ENCODE data around the gene ZNF322.

The ZNF322 gene

DNA sequence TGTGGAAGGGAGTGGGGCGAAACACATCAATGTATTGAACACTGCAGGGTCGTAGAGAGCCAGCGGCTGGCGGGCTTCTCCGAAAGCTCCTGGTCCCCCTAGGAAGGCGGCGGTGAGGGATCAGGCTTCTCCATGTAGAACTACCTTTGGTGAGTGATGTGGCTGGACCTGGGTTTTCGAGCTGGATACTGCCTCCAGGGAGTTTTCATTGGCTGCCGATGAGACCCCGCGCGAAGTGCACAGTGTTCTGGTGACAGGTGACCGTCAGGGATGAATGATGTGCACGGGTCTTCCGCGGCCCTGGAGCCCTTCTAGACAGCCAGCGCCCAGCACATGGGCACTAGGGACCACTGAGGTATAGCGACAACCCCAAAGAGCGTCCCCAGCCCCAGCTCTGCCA is 46.3 kb downstream of the ZNF322 start:
- DNase-seq = no peak

DNA sequence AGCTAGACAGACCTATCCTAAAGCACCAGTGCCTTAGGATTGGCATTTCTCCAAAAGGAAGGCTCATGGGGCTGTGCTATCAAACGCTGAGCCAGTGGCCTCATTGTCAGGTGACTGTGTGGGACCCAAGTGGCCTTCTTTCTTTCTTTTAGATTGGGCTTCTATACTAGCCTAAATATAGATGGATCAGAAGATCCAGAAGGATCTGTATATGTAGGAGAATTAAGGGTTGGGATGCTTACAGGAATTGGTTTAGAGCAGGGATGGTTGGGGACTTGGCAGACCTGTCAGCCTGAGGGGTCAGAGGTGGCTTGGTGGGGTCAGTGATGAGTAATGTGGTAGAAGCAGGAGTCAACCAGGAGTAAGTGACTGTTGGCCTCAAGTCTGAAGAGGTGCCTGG is 47.9 kb downstream of the ZNF322 start:
- peak; percentile 32 for DNase-seq

DNA sequence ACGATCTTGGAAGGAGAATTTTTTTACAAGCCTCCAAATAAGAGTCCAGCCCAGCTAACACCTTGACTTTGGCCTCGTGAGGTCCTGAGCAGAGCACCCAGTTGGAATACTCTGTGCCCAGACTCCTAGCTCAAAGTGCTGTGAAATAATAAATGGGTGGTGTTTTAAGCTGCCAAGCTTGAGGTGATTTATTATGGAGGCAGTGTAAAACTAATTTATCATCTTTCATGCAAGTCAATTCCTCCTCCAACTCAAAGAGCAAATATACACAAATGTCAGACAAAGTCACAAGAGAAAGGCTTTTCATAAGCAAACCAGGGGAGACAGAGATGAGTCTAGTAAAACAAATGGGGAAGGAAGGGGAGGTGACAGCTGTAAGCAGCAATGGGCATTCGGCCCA is 50.1 kb downstream of the ZNF322 start:
- DNase-seq = no peak

DNA sequence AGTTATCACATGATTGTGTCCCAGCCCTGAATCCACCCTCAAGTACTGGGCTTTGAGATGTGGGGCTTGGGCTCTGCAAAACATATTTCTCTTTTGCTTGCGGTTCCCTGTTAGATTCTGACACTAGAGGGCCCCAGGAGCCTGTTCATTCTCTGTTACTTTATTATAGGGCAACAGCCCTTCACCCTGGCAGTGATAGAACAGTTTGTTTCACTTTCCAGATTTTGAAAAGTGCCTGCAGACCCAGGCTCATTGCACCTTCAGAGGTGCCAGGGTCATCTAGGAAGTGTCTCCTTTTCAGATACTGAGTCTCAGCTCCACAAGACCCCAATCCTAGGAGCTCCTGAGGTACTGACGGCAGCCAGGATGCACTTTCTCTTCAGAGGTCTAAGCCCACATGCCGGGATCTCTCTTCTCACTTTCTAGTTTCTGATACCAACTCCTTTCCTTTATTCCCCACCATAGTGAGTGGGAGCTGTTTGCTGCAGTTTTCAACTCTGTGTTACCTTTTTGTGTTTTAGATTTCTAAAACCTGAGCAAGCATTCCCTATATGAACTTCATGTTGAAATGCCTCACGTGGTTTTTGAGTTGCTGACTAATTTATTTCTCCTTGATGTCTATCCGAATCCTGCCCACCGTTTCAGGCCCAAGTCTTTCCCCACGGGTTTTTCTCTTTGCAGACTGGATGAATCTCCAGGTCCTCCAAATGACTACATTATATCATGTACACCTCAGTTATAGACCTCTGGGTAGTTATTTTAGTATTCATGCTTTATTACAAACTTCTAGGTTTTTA is 51.9 kb downstream of the ZNF322 start:
- peak; percentile 84 for DNase-seq

DNA sequence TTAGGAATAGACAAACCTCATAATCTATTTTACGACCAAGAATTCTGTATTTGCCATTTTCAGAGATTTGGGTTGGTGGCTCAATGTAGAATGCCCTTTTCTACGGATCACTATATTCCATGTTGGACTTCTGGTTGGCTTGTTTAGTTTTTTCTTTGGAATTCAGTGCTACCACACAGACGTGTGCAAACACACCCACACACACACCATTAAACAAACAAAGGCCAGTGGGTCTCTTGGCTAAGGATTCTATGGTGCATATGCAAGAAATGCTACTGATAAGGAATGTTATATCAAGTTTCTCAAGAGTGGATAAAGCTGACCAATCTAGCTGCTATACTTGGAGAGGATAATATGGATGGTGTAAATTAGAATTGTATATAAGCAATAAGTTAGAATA is 54.7 kb downstream of the ZNF322 start:
- no peak for DNase-seq

DNA sequence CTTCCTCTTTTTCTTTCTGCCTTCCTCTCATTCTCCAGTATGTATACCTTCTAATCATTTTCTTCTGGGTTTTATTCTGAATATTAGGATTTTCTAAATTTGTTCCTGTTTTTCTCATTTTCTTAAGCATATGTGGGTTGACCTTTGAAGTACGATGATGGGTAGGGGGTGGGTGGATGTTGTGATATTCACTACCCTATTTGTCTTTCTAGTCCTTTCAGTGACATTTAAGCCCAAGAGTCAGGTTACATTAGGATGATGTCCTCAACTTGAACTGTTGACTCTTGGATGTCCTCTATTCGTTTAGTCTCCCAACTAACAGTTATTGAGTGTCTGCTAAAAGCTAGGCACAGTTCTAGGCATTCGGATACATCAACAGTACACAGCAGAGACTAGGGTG is 55.5 kb downstream of the ZNF322 start:
- no peak for DNase-seq

DNA sequence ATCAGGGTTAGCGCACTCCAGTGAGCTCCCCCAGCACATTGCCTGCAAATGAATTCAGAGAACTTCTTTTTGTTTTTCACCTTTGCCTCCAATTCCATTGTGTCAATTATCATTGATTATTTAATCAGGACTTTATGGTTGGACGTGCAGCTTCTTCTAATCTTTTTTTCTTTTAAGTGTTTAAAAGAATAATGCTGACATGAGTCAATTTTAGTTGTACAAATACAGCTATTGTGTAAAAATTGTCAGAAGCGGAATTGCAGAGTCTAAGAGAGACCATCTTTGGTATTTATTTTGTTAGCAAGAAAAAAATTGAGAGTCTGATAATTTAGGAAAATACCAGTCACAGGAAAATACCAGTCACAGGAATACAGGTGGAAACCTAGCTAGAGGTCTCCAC is 57.3 kb downstream of the ZNF322 start:
- no peak for DNase-seq

DNA sequence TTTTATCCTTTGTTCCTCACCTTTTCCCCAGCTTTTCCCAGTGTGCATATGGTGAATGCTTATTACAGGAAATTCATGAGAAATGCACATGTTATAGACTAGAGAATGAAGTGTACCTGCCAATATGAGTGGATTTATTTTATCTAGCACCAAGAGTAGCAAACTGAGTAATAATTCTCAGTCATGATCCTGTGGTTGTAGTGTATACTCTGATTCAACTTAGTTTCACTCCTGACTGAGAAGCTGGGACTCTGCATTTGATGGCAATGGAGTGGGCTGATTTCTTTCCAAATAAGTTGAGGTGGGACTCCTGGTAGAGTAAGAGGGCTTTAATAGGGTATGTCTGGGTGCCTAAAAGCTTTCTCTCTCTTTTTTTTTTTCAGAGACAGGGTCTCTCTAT is 58.8 kb downstream of the ZNF322 start:
- no peak for DNase-seq

DNA sequence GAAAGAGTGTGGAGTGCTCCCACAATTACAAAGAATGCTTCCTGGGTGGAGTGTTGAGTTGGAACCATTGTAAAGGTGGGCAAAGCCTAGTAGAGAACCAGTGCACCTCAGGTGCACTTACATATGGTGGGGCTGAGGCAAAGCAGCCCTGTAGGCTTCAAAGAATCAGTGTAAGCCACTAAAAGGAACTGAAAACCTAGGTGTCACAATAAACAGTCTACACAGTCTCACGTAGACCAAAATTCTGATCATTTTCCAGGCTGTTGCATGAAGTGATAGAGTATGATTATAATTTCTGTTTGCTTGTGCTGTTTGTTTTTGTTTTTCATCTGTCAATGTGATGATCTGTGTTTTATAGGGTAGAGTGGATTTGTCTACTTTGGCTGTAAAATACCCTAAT is 60.0 kb downstream of the ZNF322 start:
- DNase-seq = no peak

DNA sequence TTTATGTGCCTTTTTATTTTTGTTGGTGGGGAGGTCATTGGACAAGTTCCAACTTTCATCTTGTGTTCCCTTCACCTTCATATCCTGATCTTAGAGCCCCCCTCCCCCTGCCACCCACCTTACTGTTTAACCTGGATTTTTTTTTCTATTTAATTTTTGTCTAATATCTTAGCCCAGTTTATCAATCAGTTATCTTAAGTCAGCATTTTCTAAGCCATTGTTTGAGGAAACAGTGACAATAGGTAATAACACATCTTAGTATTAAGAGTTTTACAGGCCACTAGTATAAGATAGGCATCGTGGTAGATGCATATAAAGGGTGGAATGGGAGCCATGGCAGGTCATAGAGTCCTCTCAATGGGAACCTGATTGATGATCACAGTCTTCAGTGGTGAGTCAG is 60.4 kb downstream of the ZNF322 start:
- no peak for DNase-seq

DNA sequence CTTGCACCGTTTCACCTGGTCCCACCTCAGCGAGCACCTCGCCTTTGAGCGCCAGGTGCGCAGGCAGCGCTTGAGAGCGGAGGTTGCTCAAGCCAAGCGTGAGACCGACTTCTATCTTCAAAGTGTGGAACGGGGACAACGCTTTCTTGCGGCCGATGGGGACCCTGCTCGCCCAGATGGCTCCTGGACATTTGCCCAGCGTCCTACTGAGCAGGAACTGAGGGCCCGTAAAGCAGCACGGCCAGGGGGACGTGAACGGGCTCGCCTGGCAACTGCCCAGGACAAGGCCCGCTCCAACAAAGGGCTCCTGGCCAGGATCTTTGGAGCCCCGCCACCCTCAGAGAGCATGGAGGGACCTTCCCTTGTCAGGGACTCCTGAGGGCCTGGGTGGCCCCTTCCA is 61.3 kb downstream of the ZNF322 start:
- no peak for DNase-seq

DNA sequence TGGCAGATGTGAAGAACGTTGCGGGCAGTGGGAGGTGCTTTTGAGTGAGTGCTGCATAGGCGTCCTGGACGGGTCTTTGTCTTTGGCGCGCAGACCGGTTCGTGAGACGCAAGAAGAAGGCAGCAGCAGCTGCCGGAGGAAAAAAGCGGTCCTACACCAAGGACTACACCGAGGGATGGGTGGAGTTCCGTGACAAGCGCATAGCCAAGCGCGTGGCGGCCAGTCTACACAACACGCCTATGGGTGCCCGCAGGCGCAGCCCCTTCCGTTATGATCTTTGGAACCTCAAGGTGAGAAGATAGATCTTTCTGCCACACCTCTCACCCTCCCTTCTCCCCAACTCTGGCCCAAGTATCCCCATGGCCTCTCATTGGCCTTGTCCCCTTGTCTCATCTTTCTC is 61.7 kb downstream of the ZNF322 start:
- no peak for DNase-seq

DNA sequence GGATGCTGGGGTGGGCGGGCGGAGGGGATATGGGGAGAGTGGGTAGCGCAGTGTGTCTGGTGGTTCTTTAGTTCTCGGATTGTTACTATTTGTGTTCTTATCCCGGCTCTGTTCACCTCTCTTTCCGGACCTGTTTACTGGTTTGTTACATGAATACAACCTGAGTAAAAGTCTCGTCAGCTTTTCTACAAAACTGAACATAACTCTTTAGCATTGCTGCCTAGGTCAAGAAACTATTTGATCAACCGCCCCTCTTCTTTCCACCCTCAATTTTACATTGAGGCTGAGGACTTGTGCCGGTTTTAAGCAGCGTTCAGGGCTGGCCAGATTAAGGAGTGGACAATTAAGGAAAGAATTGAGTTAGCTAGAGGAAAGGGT is 62.2 kb downstream of the ZNF322 start:
- DNase-seq = no peak

DNA sequence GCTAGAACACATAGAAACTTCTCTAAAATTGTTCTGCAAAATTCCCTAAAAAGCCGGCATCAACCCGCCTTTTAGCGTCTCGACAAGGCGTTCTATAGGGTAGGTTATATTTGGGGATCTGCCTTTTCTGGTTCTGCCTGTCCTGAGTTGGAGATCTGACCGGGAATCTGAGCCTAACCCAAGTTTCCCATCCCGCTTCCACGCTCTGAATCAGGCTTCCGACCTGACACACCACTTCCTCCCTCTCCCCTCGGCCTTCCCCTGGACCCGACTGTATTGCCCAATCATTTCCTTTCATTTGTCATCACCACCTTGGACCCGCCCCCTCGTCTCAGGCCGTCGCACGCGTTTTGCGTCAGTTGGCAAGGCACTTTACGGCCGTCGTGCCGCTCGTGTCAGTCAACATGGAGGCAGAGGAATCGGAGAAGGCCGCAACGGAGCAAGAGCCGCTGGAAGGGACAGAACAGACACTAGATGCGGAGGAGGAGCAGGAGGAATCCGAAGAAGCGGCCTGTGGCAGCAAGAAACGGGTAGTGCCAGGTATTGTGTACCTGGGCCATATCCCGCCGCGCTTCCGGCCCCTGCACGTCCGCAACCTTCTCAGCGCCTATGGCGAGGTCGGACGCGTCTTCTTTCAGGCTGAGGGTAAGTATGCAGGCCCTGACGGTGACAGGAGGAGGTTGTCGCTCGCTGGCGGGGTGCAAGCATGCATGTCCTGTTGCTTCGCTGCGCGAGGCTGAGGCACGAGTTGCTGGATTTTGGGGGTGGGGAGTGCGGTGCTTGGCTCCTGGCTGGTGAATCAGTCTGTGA is 62.8 kb downstream of the ZNF322 start, which contains the start of gene ABT1:
Gene ABT1, plus strand, starts transcription at position 375 of the 810 bp plus-strand sequence. Its CDS starts 30 bp downstream, at position 405.
- DNase-seq = peak; percentile 99

DNA sequence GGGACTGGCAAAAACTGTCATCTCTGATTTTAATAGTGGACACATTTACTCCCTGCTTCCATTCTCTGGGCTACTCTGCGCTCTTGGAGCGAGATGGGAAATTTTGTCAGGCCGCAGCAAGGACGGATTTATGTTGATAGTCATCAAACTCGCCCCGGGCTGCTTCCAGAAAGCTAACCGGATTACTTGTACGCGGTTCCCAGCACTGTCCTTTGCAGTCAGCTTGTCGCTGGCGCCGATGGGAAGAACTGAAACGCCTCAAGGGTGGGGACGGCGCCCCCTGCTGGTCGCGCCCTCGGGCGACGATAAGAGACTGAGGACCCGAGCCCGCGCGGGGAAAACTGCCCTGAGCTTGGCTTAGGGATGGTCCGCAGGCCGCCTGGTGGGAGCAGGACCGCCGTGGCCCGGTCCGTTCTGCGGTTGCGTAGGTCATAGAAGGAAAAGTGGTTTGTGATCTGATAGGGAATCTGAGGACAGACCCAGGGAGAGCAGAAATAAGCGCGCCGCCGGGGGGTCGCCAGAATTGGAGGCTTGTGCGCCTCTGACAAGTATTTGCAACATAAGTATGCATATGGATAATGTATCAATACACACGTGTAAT is 63.8 kb downstream of the ZNF322 start:
- peak; percentile 94 for DNase-seq

DNA sequence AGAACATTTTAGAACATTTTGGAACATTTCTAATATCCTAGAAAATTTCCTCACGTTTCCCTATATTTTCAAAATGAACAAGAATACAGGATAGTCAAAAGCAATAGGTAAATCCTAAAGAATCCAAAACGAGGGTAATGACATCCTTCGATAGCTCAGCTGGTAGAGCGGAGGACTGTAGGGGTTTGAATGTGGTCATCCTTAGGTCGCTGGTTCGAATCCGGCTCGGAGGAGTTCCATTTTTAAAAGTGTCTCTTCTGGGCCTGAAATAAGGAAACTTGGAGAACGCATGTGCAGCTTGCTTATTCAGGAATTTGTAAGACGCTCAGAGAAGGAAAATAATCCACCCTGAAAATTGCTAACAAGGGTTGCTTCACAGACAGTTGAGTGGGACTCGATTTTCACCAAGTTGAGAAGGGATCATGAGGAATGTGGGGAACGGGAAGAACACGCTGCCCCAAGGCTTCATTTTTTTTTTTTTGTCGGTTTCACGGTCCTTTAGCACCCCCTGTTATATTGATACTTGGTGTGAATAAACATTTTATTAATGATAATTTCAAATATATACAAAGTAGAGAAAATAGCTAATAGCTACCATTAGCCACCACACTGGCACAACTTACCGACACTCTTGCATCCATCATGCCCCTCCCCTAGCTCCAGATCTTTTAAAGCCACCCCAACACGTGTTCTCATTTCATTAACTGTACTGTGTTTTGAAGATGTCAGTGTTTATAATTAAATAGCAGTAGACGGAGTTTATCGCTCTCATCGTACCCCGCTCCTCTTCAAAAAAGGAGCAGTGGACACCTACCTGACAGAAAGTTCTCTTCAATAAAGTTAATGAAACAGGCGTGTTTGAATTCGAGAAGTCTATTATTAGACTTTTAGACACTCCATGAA is 64.6 kb downstream of the ZNF322 start:
- peak; percentile 71 for DNase-seq

DNA sequence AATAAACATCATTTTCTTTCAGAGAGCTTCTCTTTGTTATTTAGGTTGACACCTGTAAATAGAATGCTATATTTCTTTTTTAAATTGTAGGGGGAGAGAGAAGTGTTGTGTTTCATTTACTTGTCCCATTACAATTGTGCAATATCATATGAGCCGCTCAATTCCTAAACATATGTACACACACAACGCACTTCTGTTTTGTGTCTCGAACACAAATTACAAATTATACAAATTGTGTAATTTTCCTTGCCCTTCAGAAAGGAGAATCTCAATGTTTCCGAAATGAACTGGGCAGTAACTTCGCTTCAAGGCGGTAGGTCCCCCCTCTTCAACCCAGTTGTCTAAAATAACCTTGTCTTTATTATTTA is 65.4 kb downstream of the ZNF322 start:
- no peak for DNase-seq

DNA sequence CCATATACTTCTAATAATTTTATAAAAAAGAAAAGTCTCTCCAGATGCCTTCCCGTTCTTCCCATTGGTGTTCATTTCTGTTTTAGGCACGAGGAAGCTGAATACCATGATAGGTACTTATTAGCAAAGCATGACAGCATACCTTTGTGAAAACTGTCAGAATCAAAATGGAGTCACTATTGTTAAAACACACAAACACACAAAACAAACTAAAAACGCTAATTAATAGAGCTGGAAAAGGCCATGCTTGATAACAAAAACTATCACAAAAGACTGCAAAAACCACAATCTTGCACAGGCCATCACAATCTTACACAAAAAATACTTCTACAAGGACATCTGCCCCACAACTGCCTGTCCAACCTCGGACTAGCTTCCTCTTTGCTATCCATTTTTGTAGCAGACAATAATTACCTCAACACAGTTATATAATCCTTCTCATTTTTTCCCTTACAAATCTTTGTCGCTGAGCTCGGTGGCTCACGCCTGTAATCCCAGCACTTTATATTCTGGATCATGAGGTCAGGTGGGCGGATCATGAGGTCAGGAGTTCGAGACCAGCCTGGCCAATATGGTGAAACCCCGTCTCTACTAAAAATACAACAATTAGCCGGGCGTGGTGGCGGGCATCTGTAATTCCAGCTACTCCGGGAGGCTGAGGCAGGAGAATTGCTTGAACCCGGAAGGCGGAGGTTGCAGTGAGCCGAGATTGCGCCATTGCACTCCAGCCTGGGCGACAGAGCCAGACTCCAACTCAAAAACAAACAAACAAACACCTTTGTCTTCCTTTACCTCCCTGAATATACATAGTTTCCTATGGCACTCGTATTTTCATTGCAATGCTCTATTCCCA is 66.0 kb downstream of the ZNF322 start:
- no peak for DNase-seq

DNA sequence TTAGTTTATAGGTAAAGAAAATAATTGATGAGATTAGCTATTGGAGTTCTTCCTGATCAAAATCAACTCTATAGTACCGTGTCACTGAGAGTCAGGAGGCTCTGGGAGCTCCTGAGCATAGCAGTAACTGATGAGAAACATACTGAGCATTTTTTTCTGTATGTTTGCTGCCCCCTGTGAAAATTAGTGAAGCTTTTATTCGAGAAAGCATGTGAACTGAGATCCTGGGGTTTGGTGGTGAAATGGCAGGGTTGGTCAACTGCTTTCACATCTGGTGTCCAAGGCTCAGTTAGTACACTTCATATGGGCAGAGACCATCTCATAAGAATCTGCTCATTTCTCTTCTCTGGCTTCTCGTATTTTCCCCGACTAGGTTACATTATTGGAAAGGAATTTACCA is 66.9 kb downstream of the ZNF322 start:
- peak; percentile 40 for DNase-seq

DNA sequence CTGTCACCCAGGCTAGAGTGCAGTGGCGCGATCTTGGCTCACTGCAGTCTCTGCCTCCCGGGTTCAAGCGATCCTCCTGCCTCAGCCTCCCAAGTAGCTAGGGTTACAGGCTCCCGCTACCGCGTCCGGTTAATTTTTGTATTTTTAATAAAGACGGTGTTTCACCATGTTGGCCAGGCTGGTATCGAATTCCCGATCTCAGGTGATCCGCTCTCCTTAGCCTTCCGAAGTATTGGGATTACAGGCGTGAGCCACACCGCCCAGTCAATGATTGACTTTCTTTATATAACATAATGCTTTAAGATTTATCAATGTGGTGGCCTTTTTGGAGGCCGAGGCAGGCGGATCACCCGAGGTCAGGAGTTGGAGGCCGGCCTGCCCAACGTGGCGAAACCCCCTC is 70.6 kb downstream of the ZNF322 start:
- DNase-seq = no peak

Data from hematopoietic multipotent progenitor cell treated with erythropoietin and hydrocortisone succinate and interleukin-3 and kit ligand, for 6 days (in vitro differentiated cells).